Natural killer cell treated with Interleukin-12 subunit alpha and Interleukin-12 subunit beta and Interleukin-15 and Interleukin-18, amount 100 ng/mL, for 72 hours (primary cell): ENCODE results near the gene CCDC126. TPM values are rescaled to one million over a fixed set of nuclear protein-coding genes. Genes with fewer than 3 reads are reported as not detected.

Experiments
- ATAC-seq, 2 donors: fragments of 150-1000 bp; cut with Tn5 transposase in 1 of 2; sonication (Bioruptor Pico), chemical (Tn5 transposase) in 1 of 2; 2 replicates each; pipeline ENCODE4 v1.10.0; 2021
- DNase-seq: peaks from one replicate; pipeline ENCODE4 v3.0.0; 2022; ENCODE audit warnings: low spot score
- H3K27ac Mint-ChIP-seq, 2 donors: 1 replicate in 1 of 2; 2 replicates in 1 of 2; pipeline ENCODE4 v1.8.0; 2022; ENCODE audit warnings: mixed read lengths in 2 of 2, mild to moderate bottlenecking in 1 of 2, moderate library complexity in 1 of 2
- H3K27me3 Mint-ChIP-seq, 2 donors: 1 replicate in 1 of 2; 2 replicates in 1 of 2; pipeline ENCODE4 v1.8.0; 2022; ENCODE audit warnings: mixed read lengths in 2 of 2
- H3K36me3 Mint-ChIP-seq: one replicate; pipeline ENCODE4 v1.8.0; 2022; ENCODE audit warnings: mixed read lengths
- H3K4me1 Mint-ChIP-seq, 2 donors: 1 replicate in 1 of 2; 2 replicates in 1 of 2; pipeline ENCODE4 v1.8.0; 2022; ENCODE audit warnings: low read depth in 2 of 2, mixed read lengths in 2 of 2, mild to moderate bottlenecking in 1 of 2
- H3K4me3 Mint-ChIP-seq: one replicate; pipeline ENCODE4 v1.8.0; 2022; ENCODE audit warnings: mixed read lengths
- H3K9me3 Mint-ChIP-seq: 2 replicates; pipeline ENCODE4 v1.8.0; 2022; ENCODE audit warnings: mixed read lengths
- total RNA-seq, 2 donors: library from RNA; stranded (reverse); gene quantifications; one replicate each; pipeline ENCODE4 v1.2.3, GENCODE V29; 2022

CCDC126 gene
- total RNA-seq, 2 donors from 2014 or later, result 8.5 to 10.2 TPM

- no peak overlapping the region for H3K4me3 Mint-ChIP-seq
- peaks cover 17 to 42% of the 10 kb centered on the region in 2 donors for H3K4me1 Mint-ChIP-seq
- no peaks in the 10 kb centered on the region for H3K9me3 Mint-ChIP-seq
- DNase-seq (no peak), ATAC-seq (no peak)
- H3K36me3 Mint-ChIP-seq, result no peaks in the 10 kb centered on the region
- H3K27me3 Mint-ChIP-seq, result no peaks in the 10 kb centered on the region
- no peak overlapping the region for H3K27ac Mint-ChIP-seq
These were observed 7.1 kb downstream of the CCDC126 start for GRCh38 chr7:23604296-23604640.

GRCh38 chr7:23607130-23607529 lies 9.9 kb downstream of the CCDC126 start:
- Mint-ChIP-seq H3K4me3 (no peak overlapping the region), H3K9me3 (no peaks in the 10 kb centered on the region), H3K27me3 (no peaks in the 10 kb centered on the region), H3K27ac (no peak overlapping the region), H3K36me3 (no peaks in the 10 kb centered on the region), H3K4me1 (peaks cover 14 to 31% of the 10 kb centered on the region in 2 donors)
- DNase-seq (no peak), ATAC-seq (no peak)

- Mint-ChIP-seq H3K36me3 (no peaks in the 10 kb centered on the region), H3K4me3 (no peak overlapping the region), H3K27me3 (no peaks in the 10 kb centered on the region), H3K9me3 (no peaks in the 10 kb centered on the region), H3K4me1 (peaks cover 17 to 24% of the 10 kb centered on the region in 2 donors), H3K27ac (no peak overlapping the region)
- no peak for ATAC-seq
- DNase-seq, result no peak
These were observed 10.7 kb downstream of the CCDC126 start for GRCh38 chr7:23607866-23608265.

GRCh38 chr7:23615331-23615730 lies 18.1 kb downstream of the CCDC126 start:
- H3K27ac Mint-ChIP-seq, result no peak overlapping the region
- ATAC-seq (no peak), DNase-seq (no peak)
- H3K36me3 Mint-ChIP-seq, result peaks cover 21% of the 10 kb centered on the region
- H3K4me1 Mint-ChIP-seq, result peaks cover 0 to 3% of the 10 kb centered on the region in 2 donors
- no peak overlapping the region for H3K4me3 Mint-ChIP-seq
- no peaks in the 10 kb centered on the region for H3K27me3 Mint-ChIP-seq
- H3K9me3 Mint-ChIP-seq, result peaks cover 3% of the 10 kb centered on the region

- Mint-ChIP-seq H3K4me3 (no peak overlapping the region), H3K9me3 (peaks cover 3% of the 10 kb centered on the region), H3K4me1 (peaks cover 0 to 3% of the 10 kb centered on the region in 2 donors), H3K27me3 (no peaks in the 10 kb centered on the region), H3K27ac (no peak overlapping the region), H3K36me3 (peaks cover 21% of the 10 kb centered on the region)
- no peak for ATAC-seq
- DNase-seq, result no peak
These were observed 19.4 kb downstream of the CCDC126 start for GRCh38 chr7:23616593-23616992.

GRCh38 chr7:23617482-23617881 lies 20.3 kb downstream of the CCDC126 start:
- H3K4me3 Mint-ChIP-seq, result no peak overlapping the region

GRCh38 chr7:23618241-23618640 lies 21.1 kb downstream of the CCDC126 start:
- Mint-ChIP-seq H3K36me3 (peaks cover 21% of the 10 kb centered on the region), H3K4me1 (peaks cover 0 to 2% of the 10 kb centered on the region in 2 donors), H3K9me3 (peaks cover 3% of the 10 kb centered on the region), H3K27ac (no peak overlapping the region), H3K4me3 (no peak overlapping the region), H3K27me3 (no peaks in the 10 kb centered on the region)
- DNase-seq (no peak), ATAC-seq (no peak)

More at GRCh38 chr7:23617482-23617881, 20.3 kb downstream of the CCDC126 start:
- H3K27ac Mint-ChIP-seq, result no peak overlapping the region
- peaks cover 3% of the 10 kb centered on the region for H3K9me3 Mint-ChIP-seq
- peaks cover 0 to 5% of the 10 kb centered on the region in 2 donors for H3K4me1 Mint-ChIP-seq
- DNase-seq, result no peak
- H3K36me3 Mint-ChIP-seq, result peaks cover 21% of the 10 kb centered on the region
- ATAC-seq, result no peak
- H3K27me3 Mint-ChIP-seq, result no peaks in the 10 kb centered on the region

GRCh38 chr7:23619141-23619540 lies 22.0 kb downstream of the CCDC126 start:
- no peak for DNase-seq
- H3K9me3 Mint-ChIP-seq, result peaks cover 3% of the 10 kb centered on the region
- H3K4me3 Mint-ChIP-seq, result no peak overlapping the region
- no peaks in the 10 kb centered on the region for H3K27me3 Mint-ChIP-seq
- peaks cover 0 to 2% of the 10 kb centered on the region in 2 donors for H3K4me1 Mint-ChIP-seq
- H3K36me3 Mint-ChIP-seq, result peaks cover 20% of the 10 kb centered on the region
- no peak for ATAC-seq
- no peak overlapping the region for H3K27ac Mint-ChIP-seq

GRCh38 chr7:23622506-23622925 lies 25.3 kb downstream of the CCDC126 start:
- H3K4me1 Mint-ChIP-seq, result peaks cover 0 to 2% of the 10 kb centered on the region in 2 donors
- peaks cover 3% of the 10 kb centered on the region for H3K9me3 Mint-ChIP-seq
- H3K36me3 Mint-ChIP-seq, result peaks cover 6% of the 10 kb centered on the region
- ATAC-seq (no peak), DNase-seq (no peak)
- H3K27ac Mint-ChIP-seq, result no peak overlapping the region
- no peak overlapping the region for H3K4me3 Mint-ChIP-seq
- H3K27me3 Mint-ChIP-seq, result no peaks in the 10 kb centered on the region

GRCh38 chr7:23628370-23628769 lies 31.2 kb downstream of the CCDC126 start:
- H3K4me1 Mint-ChIP-seq, result no peaks in the 10 kb centered on the region
- DNase-seq (no peak), ATAC-seq (no peak)
- no peaks in the 10 kb centered on the region for H3K36me3 Mint-ChIP-seq
- no peak overlapping the region for H3K27ac Mint-ChIP-seq
- H3K27me3 Mint-ChIP-seq, result no peaks in the 10 kb centered on the region
- H3K4me3 Mint-ChIP-seq, result no peak overlapping the region
- H3K9me3 Mint-ChIP-seq, result no peaks in the 10 kb centered on the region

- DNase-seq (no peak), ATAC-seq (no peak)
- no peaks in the 10 kb centered on the region for H3K9me3 Mint-ChIP-seq
- H3K27me3 Mint-ChIP-seq, result no peaks in the 10 kb centered on the region
- H3K36me3 Mint-ChIP-seq, result no peaks in the 10 kb centered on the region
- no peaks in the 10 kb centered on the region for H3K4me1 Mint-ChIP-seq
- H3K4me3 Mint-ChIP-seq, result no peak overlapping the region
- H3K27ac Mint-ChIP-seq, result no peak overlapping the region
These were observed 36.2 kb downstream of the CCDC126 start for GRCh38 chr7:23633417-23633816.

GRCh38 chr7:23645822-23646221 lies 48.6 kb downstream of the CCDC126 start:
- Mint-ChIP-seq H3K4me1 (no peaks in the 10 kb centered on the region), H3K9me3 (no peaks in the 10 kb centered on the region), H3K36me3 (no peaks in the 10 kb centered on the region), H3K4me3 (no peak overlapping the region), H3K27me3 (no peaks in the 10 kb centered on the region), H3K27ac (no peak overlapping the region)
- ATAC-seq, result no peak
- no peak for DNase-seq

- peaks cover 17% of the 10 kb centered on the region for H3K36me3 Mint-ChIP-seq
These were observed 56.8 kb downstream of the CCDC126 start for GRCh38 chr7:23653942-23654341.

GRCh38 chr7:23654508-23654907 lies 57.3 kb downstream of the CCDC126 start:
- peaks cover 21% of the 10 kb centered on the region for H3K36me3 Mint-ChIP-seq
- H3K4me3 Mint-ChIP-seq, result no peak overlapping the region
- no peaks in the 10 kb centered on the region for H3K4me1 Mint-ChIP-seq
- peaks cover 3 to 7% of the 10 kb centered on the region in 2 donors for H3K27me3 Mint-ChIP-seq
- peaks cover 13% of the 10 kb centered on the region for H3K9me3 Mint-ChIP-seq
- H3K27ac Mint-ChIP-seq, result no peak overlapping the region
- DNase-seq (no peak), ATAC-seq (no peak)

More at GRCh38 chr7:23653942-23654341, 56.8 kb downstream of the CCDC126 start:
- peaks cover 12% of the 10 kb centered on the region for H3K9me3 Mint-ChIP-seq
- no peak for DNase-seq
- peaks cover 3 to 7% of the 10 kb centered on the region in 2 donors for H3K27me3 Mint-ChIP-seq
- no peak overlapping the region for H3K4me3 Mint-ChIP-seq
- no peak overlapping the region for H3K27ac Mint-ChIP-seq
- ATAC-seq, result no peak
- no peaks in the 10 kb centered on the region for H3K4me1 Mint-ChIP-seq

GRCh38 chr7:23655433-23655832 lies 58.3 kb downstream of the CCDC126 start:
- no peaks in the 10 kb centered on the region for H3K4me1 Mint-ChIP-seq
- H3K27ac Mint-ChIP-seq, result no peak overlapping the region
- peaks cover 3 to 7% of the 10 kb centered on the region in 2 donors for H3K27me3 Mint-ChIP-seq
- peaks cover 21% of the 10 kb centered on the region for H3K36me3 Mint-ChIP-seq
- peaks cover 13% of the 10 kb centered on the region for H3K9me3 Mint-ChIP-seq
- ATAC-seq, result no peak
- H3K4me3 Mint-ChIP-seq, result no peak overlapping the region
- DNase-seq, result no peak
